Panc1 (cell line): ENCODE measurements around the gene IPO4. TPM values are rescaled to one million over a fixed set of nuclear protein-coding genes. Genes with fewer than 3 reads are reported as not detected.
"Not testable (repeated sequence)": the region's sequence is repeated elsewhere in the genome, so short reads cannot be mapped to it uniquely, and the experiment has no call there.

Source experiments
- ATAC-seq: fragments of 200-7000 bp; cut with Tn5 transposase; 2 replicates; pipeline ENCODE4 v1.9.1; 2020; ENCODE audit warnings: mild to moderate bottlenecking, moderate library complexity
- BruUV-seq: library from RNA; stranded (reverse); fragments of 400-500 nt; replicated peaks from 2 replicates; lab custom pipeline; 2021; lab: Mats Ljungman, UMichigan
- CTCF ChIA-PET: fragments of 300-600 bp; sonication (Branson Sonifier 250); formaldehyde crosslinking; loops from one replicate; lab custom pipeline; 2022; ENCODE audit warnings: antibody characterized with exemption; lab: Charles Lee
- POLR2A ChIA-PET: fragments of 300-600 bp; sonication (Branson Sonifier 250); formaldehyde crosslinking; loops from one replicate; lab custom pipeline; 2022; ENCODE audit warnings: antibody characterized with exemption; lab: Charles Lee
- DNase-seq: peaks from one replicate; pipeline ENCODE4 v3.0.0-alpha.2; 2010; ENCODE audit warnings: low read depth, low spot score
- H3K27ac ChIP-seq: 2 replicates; pipeline ENCODE4 v1.5.1; 2011; ENCODE audit warnings: mild to moderate bottlenecking, low read length, inconsistent platforms
- H3K27me3 ChIP-seq: fragments of 200-500 bp; sonication (Bioruptor generic); 2 replicates; pipeline ENCODE4 v1.6.0; 2014; ENCODE audit warnings: low read length, inconsistent platforms; ENCODE audit not compliant: control insufficient read depth, insufficient read depth
- H3K36me3 ChIP-seq: fragments of 200-500 bp; sonication (Bioruptor generic); 2 replicates; pipeline ENCODE4 v1.5.1; 2014; ENCODE audit warnings: inconsistent platforms, mild to moderate bottlenecking, low read length, moderate library complexity; ENCODE audit not compliant: control insufficient read depth, insufficient read depth
- H3K4me1 ChIP-seq: 2 replicates; pipeline ENCODE4 v1.5.1; 2011; ENCODE audit warnings: inconsistent platforms, mild to moderate bottlenecking, low read length, moderate library complexity; ENCODE audit not compliant: control insufficient read depth, insufficient read depth
- H3K4me3 ChIP-seq, 2 experiments: 2 replicates each; pipeline ENCODE4 v1.5.1; 2011 to 2012; ENCODE audit warnings: low read depth in 2 of 2, low read length in 2 of 2, mild to moderate bottlenecking in 2 of 2, inconsistent platforms in 1 of 2, moderate library complexity in 1 of 2
- H3K9me3 ChIP-seq: fragments of 200-500 bp; sonication (Bioruptor generic); 2 replicates; pipeline ENCODE4 v1.5.1; 2014; ENCODE audit warnings: low read depth, mild to moderate bottlenecking, inconsistent platforms, low read length, moderate library complexity; ENCODE audit not compliant: control insufficient read depth, insufficient read depth
- CTCF ChIP-seq: fragments of 450-650 bp; IDR thresholded peaks from 2 replicates; pipeline ENCODE4 v1.5.1; 2017; ENCODE audit warnings: mild to moderate bottlenecking
- POLR2AphosphoS5 ChIP-seq: IDR thresholded peaks from 2 replicates; pipeline ENCODE4 v1.6.1; 2012; ENCODE audit warnings: mild to moderate bottlenecking, low read depth, low read length, moderate library complexity
- REST ChIP-seq, 2 experiments: IDR thresholded peaks; 2 replicates each; pipeline ENCODE4 v1.6.1; 2011 to 2012; ENCODE audit warnings: low read depth in 2 of 2, control low read depth in 1 of 2, low read length in 1 of 2, mild to moderate bottlenecking in 1 of 2, moderate library complexity in 1 of 2; ENCODE audit not compliant: insufficient read depth in 1 of 2
- SIN3A ChIP-seq: IDR thresholded peaks from 2 replicates; pipeline ENCODE4 v1.6.1; 2012; ENCODE audit warnings: low read depth, mild to moderate bottlenecking, low read length, moderate library complexity, borderline replicate concordance; ENCODE audit not compliant: insufficient read depth
- TCF7L2 ChIP-seq: IDR thresholded peaks from 2 replicates; pipeline ENCODE4 v1.6.1; 2011; ENCODE audit warnings: mild to moderate bottlenecking, low read depth, low read length, inconsistent platforms
- in situ Hi-C: cut with HindIII; loops from 2 replicates; pipeline ENCODE4 v1.10.0; 2016; ENCODE audit warnings: low sequenced_read_pairs, low pct_unique_long_range_greater_than_20kb
- intact Hi-C: fragments of 100-400 bp; cut with micrococcal nuclease; formaldehyde crosslinking; loops from one replicate; pipeline ENCODE4 v1.10.0; 2022; ENCODE audit not compliant: unreplicated experiment
- total RNA-seq: library from RNA; stranded (reverse); gene quantifications from one replicate; pipeline ENCODE4 v1.2.1, GENCODE V29; 2021; ENCODE audit not compliant: unreplicated experiment

Gene IPO4
- total RNA-seq, 1 experiment from 2014 or later = 103 TPM

GRCh38 chr14:24219080-24219479, 30.5 kb upstream of the IPO4 start:
- no TSS peak for BruUV-seq
- in situ Hi-C loops (no loop called here), intact Hi-C loops (no loop called here)
- ATAC-seq (no peak), DNase-seq (no peak)
- POLR2A ChIA-PET = no interaction called here
- Histone ChIP-seq H3K4me1 (peaks cover 3% of the 10 kb centered on the region), H3K9me3 (no peaks in the 10 kb centered on the region), H3K36me3 (peaks cover 5% of the 10 kb centered on the region), H3K4me3 (no peak overlapping the region), H3K27me3 (no peaks in the 10 kb centered on the region), H3K27ac (no peak overlapping the region)
- TF ChIP-seq REST (IDR thresholded peaks at IDR 0.05; ENCODE audit: insufficient read depth in 1 of 2, low read depth in 2 of 2, low read length in 1 of 2) (no peak), POLR2AphosphoS5 (no peak), TCF7L2 (no peak), SIN3A (no peak), CTCF (no peak)
- CTCF ChIA-PET = interaction anchor here (0.7 kb wide), 2 partner anchors 183 to 212 kb away, joined by 11 to 13 read pairs; no protein-coding TSS in a partner anchor

DNA sequence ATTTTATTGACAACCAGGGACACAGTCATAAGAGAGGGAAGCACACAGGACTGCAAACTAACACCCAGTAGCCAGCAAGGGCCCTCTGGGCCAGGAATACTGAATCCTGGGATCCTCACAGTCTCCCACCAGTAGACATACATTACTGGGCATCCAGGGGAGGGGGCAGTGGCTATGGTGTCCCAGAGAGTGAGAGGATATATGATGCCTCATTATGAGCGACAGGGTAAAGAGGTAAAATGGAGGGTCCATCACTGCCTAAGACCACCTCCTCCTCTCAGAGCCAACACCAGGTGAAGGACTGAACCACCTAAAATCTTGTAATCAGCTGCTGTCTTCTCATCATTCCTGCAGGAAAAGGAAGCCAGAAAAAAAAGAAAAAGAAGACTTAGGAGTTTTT, 28.3 kb upstream of the IPO4 start:
- H3K27ac ChIP-seq, H3K4me3 ChIP-seq, H3K9me3 ChIP-seq, H3K27me3 ChIP-seq, ATAC-seq, BruUV-seq, POLR2A ChIA-PET, in situ Hi-C loops, H3K36me3 ChIP-seq, CTCF ChIA-PET, intact Hi-C loops, H3K4me1 ChIP-seq, DNase-seq: not testable (repeated sequence)

DNA sequence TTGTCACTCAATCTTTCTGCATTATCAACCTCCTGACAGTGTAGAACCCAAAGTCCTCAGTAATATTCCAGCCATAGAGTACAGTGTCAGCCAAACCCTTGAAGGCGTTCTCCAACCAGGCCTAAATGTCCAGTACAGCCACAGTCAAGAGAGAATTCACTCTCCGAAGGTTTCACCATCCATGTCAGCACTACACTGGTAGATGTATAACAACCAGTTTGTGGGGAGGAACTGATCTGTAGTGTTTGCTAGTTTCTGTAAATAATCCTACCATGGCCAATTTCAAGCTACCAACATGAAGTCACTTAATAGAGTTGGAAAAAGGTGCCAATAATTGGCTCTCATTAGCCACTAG, 27.7 kb upstream of the IPO4 start:
- no TSS peak for BruUV-seq
- ChIA-PET POLR2A (no interaction called here), CTCF (interaction anchor here (0.6 to 1.0 kb wide), 2 partner anchors 83 to 111 kb away, joined by 3 to 10 read pairs; no protein-coding TSS in a partner anchor)
- Histone ChIP-seq H3K4me1 (peaks cover 9% of the 10 kb centered on the region), H3K4me3 (peak overlapping the region; percentile 74 to 77), H3K36me3 (peaks cover 5% of the 10 kb centered on the region), H3K27ac (peak overlapping the region; percentile 48), H3K27me3 (no peaks in the 10 kb centered on the region), H3K9me3 (no peaks in the 10 kb centered on the region)
- in situ Hi-C loops (no loop called here), intact Hi-C loops (no loop called here)
- DNase-seq (no peak), ATAC-seq (no peak)
- TF ChIP-seq CTCF (no peak), REST (IDR thresholded peaks at IDR 0.05; ENCODE audit: insufficient read depth in 1 of 2, low read depth in 2 of 2, low read length in 1 of 2) (no peak), SIN3A (no peak)
